Spleen (tissue), 13 donors: ENCODE data around the gene KCNAB2. TPM values are rescaled to one million over a fixed set of nuclear protein-coding genes. Genes with fewer than 3 reads are reported as not detected.
A peak's percentile ranks its signal among the peaks of the same experiment; 100 is the strongest.

ENCODE experiments used
- DNase-seq: peaks from one replicate; pipeline ENCODE4 v3.0.0-alpha.2; 2020
- H3K27ac ChIP-seq, 8 donors: fragments of 200-600 bp; sonication (generic) in 7 of 8; 1 replicate in 4 of 8; 2 replicates in 4 of 8; pipeline versions ENCODE4 v1.5.0 to v1.8.0; 2016 to 2021; ENCODE audit warnings: inconsistent platforms in 4 of 8, mild to moderate bottlenecking in 4 of 8, moderate library complexity in 1 of 8
- H3K27me3 ChIP-seq, 7 donors: fragments of 200-600 bp; sonication (generic) in 6 of 7; replicated peaks in 1 of 7; 1 replicate in 4 of 7; 2 replicates in 3 of 7; pipeline versions ENCODE4 v1.5.0 to v1.8.0; 2016 to 2021; ENCODE audit warnings: inconsistent platforms in 3 of 7, mild to moderate bottlenecking in 1 of 7
- H3K36me3 ChIP-seq, 6 donors: fragments of 200-600 bp; sonication (generic) in 5 of 6; 1 replicate in 4 of 6; 2 replicates in 2 of 6; pipeline versions ENCODE4 v1.5.0 to v1.8.0; 2016 to 2021; ENCODE audit warnings: inconsistent platforms in 2 of 6
- H3K4me1 ChIP-seq, 6 donors: fragments of 200-600 bp; sonication (generic) in 5 of 6; 1 replicate in 3 of 6; 2 replicates in 3 of 6; pipeline versions ENCODE4 v1.5.0 to v1.8.0; 2016 to 2021; ENCODE audit warnings: inconsistent platforms in 3 of 6
- H3K4me3 ChIP-seq, 8 donors: fragments of 200-600 bp; sonication (generic) in 7 of 8; 1 replicate in 4 of 8; 2 replicates in 4 of 8; pipeline versions ENCODE4 v1.5.0 to v1.8.0; 2016 to 2021; ENCODE audit warnings: inconsistent platforms in 4 of 8, mild to moderate bottlenecking in 4 of 8, moderate library complexity in 2 of 8
- H3K9me3 ChIP-seq, 8 donors: fragments of 200-600 bp; sonication (generic) in 7 of 8; 1 replicate in 4 of 8; 2 replicates in 4 of 8; pipeline versions ENCODE4 v1.5.0 to v1.8.0; 2016 to 2021; ENCODE audit warnings: inconsistent platforms in 4 of 8
- POLR2A ChIP-seq, 3 donors: fragments of 450-650 bp; IDR thresholded peaks; one replicate each; pipeline ENCODE4 v1.5.1; 2017; ENCODE audit warnings: antibody characterized with exemption in 3 of 3, mild to moderate bottlenecking in 1 of 3
- POLR2AphosphoS5 ChIP-seq, 3 donors: sonication (generic); formaldehyde crosslinking; IDR thresholded peaks; one replicate each; pipeline ENCODE4 v1.5.1; 2017; ENCODE audit warnings: antibody characterized with exemption in 3 of 3
- WGBS, 5 donors: extraction: QIAGEN DNeasy Blood & Tissue Kit in 3 of 5; methylation state at CpG; one replicate each; pipeline versions ENCODE4 v1.1.5 to v1.1.7; 2013 to 2018; 5-methylcytosine and 5-hydroxymethylcytosine counted together
- intact Hi-C: fragments of 100-400 bp; cut with DNase I; formaldehyde crosslinking; loops from one replicate; pipeline ENCODE4 v1.15.0; 2023; ENCODE audit warnings: low total_unique reads
- long read RNA-seq, 2 donors: transcript quantifications; one replicate each; lab custom pipeline, GENCODE V29; 2026
- polyA plus RNA-seq, 3 donors: library from polyadenylated mRNA; stranded (reverse); fragments of 200-250 nt; gene quantifications; one replicate each; pipeline ENCODE4 v1.2.1, GENCODE V29; 2013
- total RNA-seq, 7 donors: library from RNA; depleted of rRNA in 3 of 7; stranded (reverse); fragments of >200 nt in 3 of 7; fragmentation: NEBNext Ultra II Directional in 4 of 7; extraction: Animal tissue kit (Norgen Biotek cat#: 25700) in 4 of 7; gene quantifications; one replicate each; pipeline versions ENCODE4 v1.1.0 to v1.2.1, GENCODE V29; 2016 to 2021
- TF ChIP-seq, protein P1 (sequence below), 11 experiments: fragments of 200-600 bp in 7 of 11; fragments of 450-650 bp in 4 of 11; sonication (generic) in 4 of 11; IDR thresholded peaks in 8 of 11; conservative IDR thresholded peaks in 3 of 11; 1 replicate in 7 of 11; 2 replicates in 4 of 11; pipeline versions ENCODE4 v1.4.0 to v1.8.0; 2016 to 2021; ENCODE audit warnings: antibody characterized with exemption in 11 of 11, inconsistent platforms in 4 of 11, mild to moderate bottlenecking in 1 of 11
- donor health status: healthy with polysubstance abuse.
- donor health status: DM: no; HTN: no; CAD: no; lungs with moderate emphysema.
- donor health status: DM: no; HTN: no; CAD: no.
- donor health status: Bipolar disorder and iron deficiency.
- donor health status: healthy.
- donor health status: DM: no; HTN: no; CAD: no.
- donor health status: DM: yes; HTN: yes; CAD: no.

Gene KCNAB2
- 100 to 1,000 TPM in 4 of 7 donors, 10 to 100 TPM in 3; 80.3 to 135 (median 109) TPM for total RNA-seq
- 10 to 100 TPM; 23.2 to 51.5 (median 23.9) TPM for polyA plus RNA-seq
- long read RNA-seq, donor 1, full-length matches to known transcripts, result 4 of 4 reads
- long read RNA-seq, donor 1, partial matches to known transcripts, result 0 of 4 reads
- long read RNA-seq, donor 1, other reads (novel, unspliced or antisense), result 0 of 4 reads
- long read RNA-seq, donor 2, full-length matches to known transcripts, result 5 of 5 reads
- long read RNA-seq, donor 2, partial matches to known transcripts, result 0 of 5 reads
- long read RNA-seq, donor 2, other reads (novel, unspliced or antisense), result 0 of 5 reads

- 78 to 91% (median 85%) methylated on average over 11 to 15 of the region's 15 CpGs for WGBS, 5 donors
Observed at GRCh38 chr1:6045561-6045960, at the start of gene KCNAB2. Gene KCNAB2 (plus strand): TSS chr1:6045888. CDS start chr1:6051537, 5,649 bp downstream.

GRCh38 chr1:5996641-5997270 lies 48.9 kb upstream of the KCNAB2 start:
- H3K36me3 ChIP-seq, result peaks cover 0 to 45% (median 5%) of the 10 kb centered on the region in 6 donors
- no peak overlapping the region for H3K4me3 ChIP-seq
- TF ChIP-seq POLR2AphosphoS5 (IDR thresholded peaks at IDR 0.05), result no peak
- TF ChIP-seq POLR2A (IDR thresholded peaks at IDR 0.05), result no peak
- TF ChIP-seq, protein P1, sequence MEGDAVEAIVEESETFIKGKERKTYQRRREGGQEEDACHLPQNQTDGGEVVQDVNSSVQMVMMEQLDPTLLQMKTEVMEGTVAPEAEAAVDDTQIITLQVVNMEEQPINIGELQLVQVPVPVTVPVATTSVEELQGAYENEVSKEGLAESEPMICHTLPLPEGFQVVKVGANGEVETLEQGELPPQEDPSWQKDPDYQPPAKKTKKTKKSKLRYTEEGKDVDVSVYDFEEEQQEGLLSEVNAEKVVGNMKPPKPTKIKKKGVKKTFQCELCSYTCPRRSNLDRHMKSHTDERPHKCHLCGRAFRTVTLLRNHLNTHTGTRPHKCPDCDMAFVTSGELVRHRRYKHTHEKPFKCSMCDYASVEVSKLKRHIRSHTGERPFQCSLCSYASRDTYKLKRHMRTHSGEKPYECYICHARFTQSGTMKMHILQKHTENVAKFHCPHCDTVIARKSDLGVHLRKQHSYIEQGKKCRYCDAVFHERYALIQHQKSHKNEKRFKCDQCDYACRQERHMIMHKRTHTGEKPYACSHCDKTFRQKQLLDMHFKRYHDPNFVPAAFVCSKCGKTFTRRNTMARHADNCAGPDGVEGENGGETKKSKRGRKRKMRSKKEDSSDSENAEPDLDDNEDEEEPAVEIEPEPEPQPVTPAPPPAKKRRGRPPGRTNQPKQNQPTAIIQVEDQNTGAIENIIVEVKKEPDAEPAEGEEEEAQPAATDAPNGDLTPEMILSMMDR (IDR thresholded peaks at IDR 0.05 in 8 of 11, conservative IDR thresholded peaks at IDR 0.05 in 3 of 11), result no peak
- intact Hi-C loops, result no loop called here
- H3K9me3 ChIP-seq, result no peaks in the 10 kb centered on the region
- H3K27ac ChIP-seq, result no peak overlapping the region
- H3K4me1 ChIP-seq, result peaks cover 13 to 57% (median 40%) of the 10 kb centered on the region in 6 donors
- 87 to 97% (median 92%) methylated on average over 12 to 16 of the region's 16 CpGs for WGBS, 5 donors
- DNase-seq, result peak; percentile 52
- no peaks in the 10 kb centered on the region for H3K27me3 ChIP-seq

More at GRCh38 chr1:6045561-6045960, at the start of gene KCNAB2:
- Histone ChIP-seq H3K4me1 (peaks cover 0 to 10% (median 0%) of the 10 kb centered on the region in 6 donors), H3K4me3 (no peak within 1 kb of the TSS), H3K9me3 (no peaks in the 10 kb centered on the region), H3K36me3 (peaks cover 0 to 100% (median 32%) of the 10 kb centered on the region in 6 donors), H3K27ac (no peak within 1 kb of the TSS), H3K27me3 (no peaks in the 10 kb centered on the region)
- TF ChIP-seq POLR2AphosphoS5 (IDR thresholded peaks at IDR 0.05), result peak in 1 of 3 donors; percentile 14
- TF ChIP-seq POLR2A (IDR thresholded peaks at IDR 0.05), result no peak
- TF ChIP-seq, protein P1 (IDR thresholded peaks at IDR 0.05 in 8 of 11, conservative IDR thresholded peaks at IDR 0.05 in 3 of 11), result no peak
- intact Hi-C loops, result no loop called here
- DNase-seq, result no peak

GRCh38 chr1:5997316-5997715 lies 48.4 kb upstream of the KCNAB2 start:
- peaks cover 13 to 62% (median 40%) of the 10 kb centered on the region in 6 donors for H3K4me1 ChIP-seq
- intact Hi-C loops, result no loop called here
- no peak overlapping the region for H3K4me3 ChIP-seq
- H3K36me3 ChIP-seq, result peaks cover 0 to 51% (median 5%) of the 10 kb centered on the region in 6 donors
- no peak for TF ChIP-seq POLR2A (IDR thresholded peaks at IDR 0.05)
- TF ChIP-seq, protein P1 (IDR thresholded peaks at IDR 0.05 in 8 of 11, conservative IDR thresholded peaks at IDR 0.05 in 3 of 11), result no peak
- no peak for TF ChIP-seq POLR2AphosphoS5 (IDR thresholded peaks at IDR 0.05)
- no peaks in the 10 kb centered on the region for H3K27me3 ChIP-seq
- DNase-seq, result peak; percentile 56
- no peaks in the 10 kb centered on the region for H3K9me3 ChIP-seq
- no peak overlapping the region for H3K27ac ChIP-seq
- WGBS, 5 donors, result 71 to 82% (median 77%) methylated on average over 5 of the region's 5 CpGs
